NCI-H1694 treated with DMSO at 0.1 percent for 48 hours (cell line): ENCODE data around the gene IPO11.
"Not testable (repeated sequence)": the region's sequence is repeated elsewhere in the genome, so short reads cannot be mapped to it uniquely, and the experiment has no call there.

ENCODE experiments used
- DNase-seq: peaks from one replicate; lab custom pipeline; 2025; lab: John Stamatoyannopoulos, UW

IPO11 gene

GRCh38 chr5:62600560-62601252, 188.1 kb downstream of the IPO11 start:
- no peak for DNase-seq

DNA sequence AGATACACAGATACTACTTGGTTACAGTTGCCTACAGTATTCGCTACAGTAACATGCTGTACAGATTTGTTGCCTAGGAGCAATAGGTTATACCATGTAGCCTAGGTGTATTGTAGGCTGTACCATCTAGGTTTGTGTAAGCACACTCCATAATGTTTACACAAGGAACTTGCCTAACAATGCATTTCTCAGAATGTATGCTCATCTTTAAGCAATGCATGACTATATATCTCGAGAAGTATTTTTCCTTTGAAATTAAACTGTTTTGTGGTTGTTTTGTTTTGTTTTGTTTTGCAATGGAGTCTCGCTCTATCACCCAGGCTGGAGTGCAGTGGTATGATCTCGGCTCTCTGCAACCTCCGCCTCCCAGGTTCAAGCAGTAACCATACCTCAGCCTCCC, 191.4 kb downstream of the IPO11 start:
- no peak for DNase-seq

GRCh38 chr5:62605638-62606037, 193.1 kb downstream of the IPO11 start:
- no peak for DNase-seq

DNA sequence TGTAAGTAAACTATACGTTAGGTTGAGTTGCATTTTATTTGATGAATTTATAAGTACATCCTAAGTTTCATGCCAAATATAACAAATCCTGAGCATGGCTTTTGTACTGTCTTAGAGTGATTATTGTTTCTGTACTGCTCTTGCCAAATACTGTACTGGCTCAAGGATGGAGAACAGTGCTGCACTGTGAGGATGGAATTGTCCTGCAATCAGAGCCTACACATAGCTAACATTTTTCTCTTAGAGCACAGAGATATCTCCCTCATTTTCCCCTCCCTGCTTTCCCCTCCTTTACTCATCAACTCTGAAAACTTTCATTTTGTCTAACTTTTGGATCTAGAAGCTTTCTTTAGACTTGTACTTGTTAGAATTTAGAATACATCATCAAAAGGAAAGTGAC, 194.3 kb downstream of the IPO11 start:
- no peak for DNase-seq

- DNase-seq: no peak
Observed at GRCh38 chr5:62607615-62608014, 195.1 kb downstream of the IPO11 start.

DNA sequence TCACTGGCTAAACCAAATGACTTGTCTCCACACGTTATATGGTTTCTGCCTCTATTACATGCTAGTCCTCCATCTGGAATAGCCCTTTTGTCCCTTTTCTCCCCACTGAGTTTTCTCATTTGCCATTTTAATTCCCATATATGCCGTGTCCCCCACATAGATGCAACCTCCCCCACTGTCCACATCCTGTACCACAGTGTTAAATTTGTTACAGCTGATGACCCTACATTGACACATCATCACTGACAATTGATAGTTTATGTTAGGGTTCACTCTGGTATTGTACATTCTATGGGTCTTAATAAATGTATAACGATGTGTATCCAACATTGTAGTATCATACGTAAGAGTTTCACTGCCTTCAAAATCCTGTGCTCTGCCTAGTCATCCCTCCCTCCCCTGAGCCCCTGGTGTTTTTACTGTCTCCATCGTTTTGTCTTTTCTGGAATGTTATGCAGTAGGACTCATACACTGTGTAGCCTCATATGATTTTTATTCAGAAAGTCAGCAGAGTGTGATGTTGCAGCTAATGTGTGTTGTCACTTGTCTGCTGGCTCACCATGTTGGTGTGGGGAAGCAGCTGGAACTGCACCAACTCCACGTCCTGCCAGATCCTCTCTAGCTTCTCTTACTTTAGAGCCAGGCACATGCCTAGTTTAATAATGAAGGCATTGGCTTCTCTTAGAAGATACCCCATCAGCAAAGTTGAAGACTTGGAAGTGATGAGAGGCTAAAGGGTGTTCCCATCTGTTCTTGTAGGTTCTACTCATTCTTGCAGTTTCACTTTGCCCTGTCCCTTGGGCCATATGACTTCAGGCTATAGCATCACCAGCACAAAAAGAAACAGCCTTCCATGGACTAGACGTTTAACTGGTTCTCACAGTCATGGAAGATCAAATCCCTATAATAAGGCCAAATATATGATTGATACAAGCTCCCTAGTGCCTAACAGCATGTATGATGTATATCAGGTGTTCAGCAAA, 196.3 kb downstream of the IPO11 start:
- DNase-seq: no peak

GRCh38 chr5:62614355-62614754, 201.8 kb downstream of the IPO11 start:
- DNase-seq: no peak

DNA sequence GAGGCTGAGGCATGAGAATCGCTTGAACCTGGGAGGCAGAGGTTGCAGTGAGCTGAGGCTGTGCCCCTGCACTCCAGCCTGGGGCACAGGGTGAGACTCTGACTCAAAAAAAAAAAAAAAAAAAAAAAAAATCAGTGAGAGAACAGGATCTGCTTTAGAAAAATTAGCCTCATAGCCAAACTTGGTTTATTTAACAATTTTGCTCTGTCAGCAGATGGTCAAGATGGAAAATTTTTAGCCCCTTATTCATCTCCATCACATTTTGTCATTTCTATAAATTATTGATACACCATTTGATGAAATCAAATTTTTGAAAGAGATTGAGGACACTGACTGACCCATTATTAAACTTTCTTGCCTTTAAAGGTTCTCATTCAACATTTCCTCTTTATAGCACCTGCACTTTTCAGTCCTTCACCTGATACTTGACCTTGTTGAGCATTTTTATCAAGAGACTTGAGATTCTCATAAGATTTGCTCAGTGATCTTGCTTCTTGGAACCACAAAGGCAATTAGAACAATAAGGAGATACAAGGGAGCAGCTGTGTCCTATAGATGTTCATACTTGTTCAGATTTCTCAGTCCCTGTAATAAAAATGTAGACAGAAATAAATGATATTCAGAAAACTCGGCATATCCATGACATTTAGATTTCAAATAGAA, 204.2 kb downstream of the IPO11 start:
- DNase-seq: no peak

DNA sequence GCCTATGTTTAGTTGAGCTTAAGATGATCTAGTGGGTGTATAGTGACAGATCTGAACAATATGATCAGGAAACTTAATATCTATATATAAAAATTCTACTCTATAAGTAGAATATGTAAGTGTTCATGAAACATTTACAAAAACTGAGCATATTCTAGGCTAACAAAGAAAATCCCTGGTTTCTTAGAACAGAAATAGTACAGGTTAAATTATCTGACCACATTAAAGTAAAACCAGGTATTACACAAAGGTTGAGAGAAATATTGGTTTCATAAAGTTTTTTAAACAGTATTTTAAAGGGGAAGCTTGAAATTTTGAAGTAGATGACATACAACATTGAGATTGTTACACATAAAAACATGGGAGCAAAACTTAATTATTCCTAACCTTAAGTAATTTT, 205.4 kb downstream of the IPO11 start:
- no peak for DNase-seq

- DNase-seq: no peak
Observed at GRCh38 chr5:62620761-62621160, 208.2 kb downstream of the IPO11 start.

GRCh38 chr5:62621280-62621679, 208.7 kb downstream of the IPO11 start:
- no peak for DNase-seq

GRCh38 chr5:62623271-62623670, 210.7 kb downstream of the IPO11 start:
- no peak for DNase-seq

- DNase-seq: not testable (repeated sequence)
Observed at GRCh38 chr5:62624436-62624835, 211.9 kb downstream of the IPO11 start.

DNA sequence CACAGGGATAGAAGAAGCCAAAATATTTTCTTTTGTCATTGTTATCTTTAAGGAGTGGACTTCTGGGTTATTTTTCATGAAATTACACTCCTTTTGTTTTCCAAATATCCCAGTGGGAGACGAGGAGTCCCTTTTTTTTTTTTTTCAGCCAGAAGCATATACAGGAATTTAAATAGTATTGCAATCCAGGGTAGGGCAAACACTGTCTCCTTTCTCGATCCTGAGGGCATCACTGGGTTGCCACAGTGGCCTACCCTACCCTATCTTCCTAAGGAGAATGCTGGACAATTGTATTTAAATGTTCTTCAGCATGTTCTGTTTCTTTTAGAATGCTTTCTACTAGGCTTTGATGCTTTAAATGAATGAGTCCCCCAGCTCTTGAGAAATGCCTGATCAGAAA, 214.0 kb downstream of the IPO11 start:
- DNase-seq: no peak

DNA sequence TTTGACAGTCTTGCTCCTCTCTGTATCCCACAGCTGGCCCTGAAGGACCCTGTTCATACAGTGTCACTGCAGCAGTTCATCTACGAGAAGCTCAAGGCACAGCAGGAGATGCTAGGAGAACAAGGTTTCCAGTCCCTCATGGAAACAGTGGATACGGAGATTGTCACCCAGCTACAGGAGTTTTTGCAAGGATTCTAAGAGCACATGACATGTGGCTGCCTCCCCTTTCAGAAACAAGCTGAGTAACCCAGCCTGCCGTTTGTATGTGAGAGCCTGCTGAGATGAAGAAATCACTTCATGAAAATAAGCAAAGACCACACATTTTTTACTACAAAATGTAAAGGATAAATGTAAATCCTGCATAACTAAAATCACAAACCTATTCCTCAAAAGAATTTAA, 214.6 kb downstream of the IPO11 start:
- DNase-seq: no peak

- DNase-seq: no peak
Observed at GRCh38 chr5:62627901-62628300, 215.3 kb downstream of the IPO11 start.

DNA sequence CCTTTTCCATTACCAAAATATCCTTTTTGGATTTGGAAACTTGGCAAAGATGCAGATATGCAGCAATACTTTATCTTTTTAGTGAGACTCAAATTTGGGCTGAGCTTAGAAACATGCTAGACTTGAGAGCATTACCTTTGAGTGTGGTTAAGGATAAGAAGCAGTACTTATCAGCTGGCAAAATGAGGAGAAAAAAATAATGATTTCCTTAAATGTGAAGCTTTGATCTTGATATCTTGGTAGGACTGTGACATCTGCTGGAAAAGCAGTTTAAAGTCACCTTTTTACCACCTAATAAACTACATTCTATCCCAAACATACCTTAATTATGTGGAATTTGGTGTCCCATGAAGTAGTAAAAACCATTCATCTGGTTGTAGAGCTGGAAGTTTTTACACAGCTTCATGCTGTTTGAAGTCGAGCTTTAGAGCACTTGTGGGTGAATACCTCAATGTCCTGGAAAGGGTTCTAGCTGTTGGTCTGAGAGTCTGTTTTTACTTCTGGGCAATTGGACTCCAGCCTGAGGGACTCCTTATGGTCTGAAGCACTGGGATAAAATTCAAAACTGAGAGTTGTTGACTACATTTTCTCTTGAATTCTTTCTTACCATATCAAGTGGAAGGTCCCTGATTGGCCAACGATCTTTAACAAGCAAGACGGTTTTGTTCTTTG, 219.5 kb downstream of the IPO11 start:
- no peak for DNase-seq

DNA sequence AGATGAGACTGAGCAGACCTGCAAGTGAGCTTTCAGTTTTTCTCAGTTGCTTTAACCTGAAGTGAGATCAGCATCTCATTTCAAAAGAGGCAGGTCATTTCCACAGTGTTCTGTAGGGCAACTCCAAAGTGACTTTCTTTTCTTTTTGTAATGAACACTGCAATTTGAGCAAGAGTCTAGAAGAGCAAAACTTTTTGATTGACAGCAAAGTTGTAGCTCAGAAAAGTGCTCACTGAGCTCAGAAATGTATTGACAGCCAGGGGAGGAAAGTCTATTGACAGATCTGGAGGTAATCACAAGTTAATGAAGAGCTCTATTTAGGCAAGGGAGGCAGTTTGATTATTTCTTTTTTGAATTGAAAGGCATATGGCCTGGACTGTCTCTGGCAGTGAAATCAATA, 220.7 kb downstream of the IPO11 start:
- no peak for DNase-seq

DNA sequence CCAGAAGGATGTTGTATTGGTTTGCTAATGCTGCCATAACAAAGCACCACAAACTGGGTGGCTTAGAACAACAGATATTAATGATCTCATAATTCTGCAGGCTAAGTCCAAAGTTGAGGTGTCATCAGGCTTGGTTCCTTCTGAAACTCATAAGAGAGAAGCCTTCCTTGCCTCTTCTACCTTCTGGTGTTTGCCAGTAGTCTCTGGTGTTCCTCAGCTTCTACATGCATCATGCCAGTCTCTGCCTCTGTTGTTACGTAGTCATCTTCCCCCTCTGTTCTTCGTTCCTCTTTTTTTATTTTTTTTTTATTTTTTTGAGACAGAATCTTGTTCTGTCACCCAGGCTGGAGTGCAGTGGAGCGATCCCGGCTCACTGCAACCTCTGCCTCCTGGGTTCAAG, 227.9 kb downstream of the IPO11 start:
- DNase-seq: no peak

DNA sequence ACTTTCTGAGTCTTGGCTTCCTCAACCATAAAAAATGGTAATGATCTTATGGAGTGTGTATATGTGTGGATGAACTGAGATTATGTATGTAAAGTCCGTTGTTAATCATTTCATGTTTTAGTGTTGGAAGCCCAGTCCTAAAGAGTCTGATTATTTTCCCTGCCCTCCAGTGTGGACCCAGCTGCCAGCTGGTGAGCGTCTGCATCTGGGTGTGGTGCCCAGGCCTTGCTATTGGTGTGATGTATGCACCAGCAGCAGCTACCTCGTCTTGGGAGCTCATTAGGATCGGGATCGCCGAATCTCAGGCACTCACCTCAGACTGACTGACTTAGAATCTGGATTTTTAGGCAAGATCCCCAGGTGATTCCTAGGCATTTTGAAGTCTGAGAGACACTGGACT, 229.9 kb downstream of the IPO11 start:
- no peak for DNase-seq

DNA sequence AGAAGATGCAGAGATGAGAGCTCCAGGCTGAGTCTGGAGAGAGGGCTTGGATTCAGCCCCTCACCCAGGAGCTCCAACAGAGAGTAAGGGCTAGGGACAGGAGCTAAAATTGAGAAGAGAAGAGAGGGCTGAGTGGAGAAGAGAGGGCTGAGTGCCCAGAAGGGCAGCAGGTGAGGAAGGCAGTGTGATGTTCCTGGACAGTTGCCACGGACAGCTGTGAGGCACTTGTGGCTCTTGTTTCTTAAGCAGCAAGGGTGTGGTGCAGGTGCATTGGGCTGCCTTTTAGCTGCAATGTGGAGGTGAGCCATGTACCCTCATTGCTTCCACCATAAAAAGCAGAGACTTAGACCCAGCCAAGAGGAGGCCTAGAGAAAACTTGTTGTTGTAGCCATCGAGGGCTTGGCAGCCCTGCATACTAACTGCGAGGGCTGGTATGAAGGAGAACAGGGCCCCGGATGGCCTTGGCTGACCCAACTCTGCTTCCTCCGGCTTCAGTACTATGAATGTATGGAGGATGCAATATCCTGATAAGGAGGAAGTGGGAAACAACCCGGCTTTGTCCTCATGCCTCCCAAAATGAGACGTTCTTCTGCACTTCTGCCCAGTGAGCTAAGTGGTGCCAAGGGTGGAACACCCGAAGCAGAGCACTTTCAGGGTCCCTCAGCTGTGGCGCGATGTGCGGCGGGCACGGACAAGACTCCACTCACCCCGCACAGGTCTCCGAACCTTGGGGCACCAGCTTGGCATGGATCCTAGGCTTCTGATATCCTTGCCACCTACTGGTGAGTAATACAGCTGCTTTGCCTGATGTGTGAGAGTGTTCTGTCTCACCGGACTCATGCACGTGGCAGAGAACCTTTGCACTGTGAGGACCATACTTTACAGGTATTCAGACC, 231.2 kb downstream of the IPO11 start:
- no peak for DNase-seq
